ENCODE results near the gene MLLT6.

MLLT6 gene

GRCh38 chr17:38740806-38741205 is 35.7 kb downstream of the MLLT6 start:
- DNase-seq (ENCODE audit: low read depth) = no peak
- no peak overlapping the region for H3K4me3 ChIP-seq (ENCODE audit: low read length)
- TF ChIP-seq, protein P1, sequence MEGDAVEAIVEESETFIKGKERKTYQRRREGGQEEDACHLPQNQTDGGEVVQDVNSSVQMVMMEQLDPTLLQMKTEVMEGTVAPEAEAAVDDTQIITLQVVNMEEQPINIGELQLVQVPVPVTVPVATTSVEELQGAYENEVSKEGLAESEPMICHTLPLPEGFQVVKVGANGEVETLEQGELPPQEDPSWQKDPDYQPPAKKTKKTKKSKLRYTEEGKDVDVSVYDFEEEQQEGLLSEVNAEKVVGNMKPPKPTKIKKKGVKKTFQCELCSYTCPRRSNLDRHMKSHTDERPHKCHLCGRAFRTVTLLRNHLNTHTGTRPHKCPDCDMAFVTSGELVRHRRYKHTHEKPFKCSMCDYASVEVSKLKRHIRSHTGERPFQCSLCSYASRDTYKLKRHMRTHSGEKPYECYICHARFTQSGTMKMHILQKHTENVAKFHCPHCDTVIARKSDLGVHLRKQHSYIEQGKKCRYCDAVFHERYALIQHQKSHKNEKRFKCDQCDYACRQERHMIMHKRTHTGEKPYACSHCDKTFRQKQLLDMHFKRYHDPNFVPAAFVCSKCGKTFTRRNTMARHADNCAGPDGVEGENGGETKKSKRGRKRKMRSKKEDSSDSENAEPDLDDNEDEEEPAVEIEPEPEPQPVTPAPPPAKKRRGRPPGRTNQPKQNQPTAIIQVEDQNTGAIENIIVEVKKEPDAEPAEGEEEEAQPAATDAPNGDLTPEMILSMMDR (conservative IDR thresholded peaks at IDR 0.05; ENCODE audit: low read depth, low read length) = no peak

DNA sequence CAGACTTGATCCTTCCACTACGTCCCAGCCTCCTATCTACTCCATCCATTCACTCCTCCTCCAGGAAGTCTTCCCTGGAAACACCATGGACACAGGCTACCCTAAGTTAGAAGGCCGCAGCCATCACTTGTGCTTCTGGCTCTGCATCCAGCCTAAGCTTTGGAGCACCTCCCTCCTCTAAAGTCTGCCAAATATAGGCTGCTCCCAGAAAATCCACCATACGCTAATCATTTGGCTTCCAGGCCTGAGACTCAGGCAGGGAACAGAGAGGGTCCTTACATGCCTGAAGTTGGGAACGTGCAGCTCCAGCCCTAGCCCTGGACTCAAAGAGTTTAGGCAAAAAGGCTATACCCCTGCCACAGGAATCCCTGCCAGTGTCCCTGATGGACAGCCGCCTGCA is 36.4 kb downstream of the MLLT6 start:
- no peak overlapping the region for H3K4me3 ChIP-seq (ENCODE audit: low read length)
- TF ChIP-seq, protein P1 (conservative IDR thresholded peaks at IDR 0.05; ENCODE audit: low read depth, low read length) = no peak
- no peak for DNase-seq (ENCODE audit: low read depth)

DNA sequence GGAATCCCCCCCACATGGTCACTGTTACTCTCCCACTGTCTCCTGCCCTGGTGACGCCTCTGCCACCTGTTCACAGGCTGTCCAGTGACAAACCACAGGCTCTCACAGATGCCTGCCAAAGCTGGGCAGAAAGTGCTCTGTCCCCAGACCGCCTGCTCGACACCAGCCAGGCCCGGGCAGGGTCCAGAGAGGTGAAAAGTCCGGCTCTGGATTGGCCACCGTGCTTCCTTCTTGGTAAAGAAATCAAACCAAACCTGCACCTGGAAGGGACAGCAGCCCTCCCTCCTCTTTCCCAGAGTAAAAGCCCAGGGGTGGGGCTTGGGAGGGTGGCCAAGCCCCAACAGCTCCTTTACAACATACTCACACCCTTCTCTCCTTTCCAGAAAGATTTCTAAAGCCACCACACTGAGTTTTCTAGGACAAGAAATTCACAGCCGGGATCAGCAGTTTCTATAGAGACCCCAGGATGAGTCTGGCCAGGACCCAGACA is 36.9 kb downstream of the MLLT6 start:
- no peak for DNase-seq (ENCODE audit: low read depth)
- H3K4me3 ChIP-seq (ENCODE audit: low read length) = no peak overlapping the region
- TF ChIP-seq, protein P1 (conservative IDR thresholded peaks at IDR 0.05; ENCODE audit: low read depth, low read length) = no peak

GRCh38 chr17:38742411-38743308 is 37.6 kb downstream of the MLLT6 start:
- TF ChIP-seq, protein P1 (conservative IDR thresholded peaks at IDR 0.05; ENCODE audit: low read depth, low read length) = no peak
- no peak for DNase-seq (ENCODE audit: low read depth)

DNA sequence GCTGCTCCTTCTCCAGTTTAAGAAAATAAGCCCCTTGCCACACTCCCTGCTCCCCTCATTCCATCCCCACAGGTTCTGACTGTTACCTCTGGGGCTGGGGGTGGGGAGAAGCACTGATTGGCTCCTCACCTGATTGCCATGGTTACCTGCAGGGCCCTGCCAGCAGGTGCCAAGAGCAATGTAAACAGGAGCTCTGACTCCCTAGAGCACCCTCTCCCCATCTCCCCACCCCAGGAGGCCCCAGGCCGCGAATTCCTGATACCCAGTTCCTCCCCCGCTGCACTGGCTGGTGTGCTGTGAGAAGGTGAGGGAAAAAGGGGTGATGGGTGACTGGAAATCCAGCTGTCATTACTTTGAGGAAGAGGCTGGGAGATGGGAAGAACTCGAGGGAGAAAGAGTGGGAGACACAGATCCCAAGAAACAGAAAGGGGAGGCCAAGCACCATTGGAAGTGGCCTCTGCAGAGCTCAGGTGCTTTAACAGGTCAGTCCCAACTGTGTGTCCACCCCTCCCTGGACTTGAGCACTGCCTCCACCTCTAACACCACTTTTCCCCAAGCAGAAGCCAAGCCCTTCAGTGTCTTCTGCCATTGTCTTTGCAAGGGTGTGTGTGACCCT is 38.6 kb downstream of the MLLT6 start:
- TF ChIP-seq, protein P1 (conservative IDR thresholded peaks at IDR 0.05; ENCODE audit: low read depth, low read length) = no peak
- no peak for DNase-seq (ENCODE audit: low read depth)
- H3K4me3 ChIP-seq (ENCODE audit: low read length) = no peak overlapping the region

More at GRCh38 chr17:38742411-38743308, 37.6 kb downstream of the MLLT6 start:
- H3K4me3 ChIP-seq (ENCODE audit: low read length) = no peak overlapping the region

DNA sequence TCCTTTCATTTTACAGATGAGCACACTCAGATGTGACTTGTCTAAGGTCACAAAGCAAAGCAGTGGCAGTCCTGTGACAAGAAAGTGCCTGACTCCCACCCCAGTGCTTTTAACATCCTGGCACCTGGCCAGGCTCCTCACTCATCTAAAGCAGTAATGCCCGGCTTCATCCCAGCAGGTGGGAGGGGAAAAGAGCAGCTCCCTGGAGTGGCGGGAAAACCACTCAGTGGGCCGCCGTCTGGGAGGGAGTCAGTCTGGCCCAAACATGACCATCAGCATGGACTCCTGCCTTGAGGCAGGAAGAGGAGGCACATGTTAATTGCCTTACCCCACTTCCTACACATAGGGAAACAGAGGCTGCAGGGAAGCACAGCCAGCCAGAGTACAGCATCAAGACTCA is 40.5 kb downstream of the MLLT6 start:
- DNase-seq (ENCODE audit: low read depth) = no peak
- TF ChIP-seq, protein P1 (conservative IDR thresholded peaks at IDR 0.05; ENCODE audit: low read depth, low read length) = no peak
- H3K4me3 ChIP-seq (ENCODE audit: low read length) = no peak overlapping the region

All from retinal pigment epithelial cell (primary cell).